Loucy (cell line): ENCODE data around the gene AKAP11.

Experiments used
- H2AFZ ChIP-seq: fragments of 200-600 bp; sonication (generic); 2 replicates; pipeline ENCODE4 v1.6.0; 2016; ENCODE audit warnings: antibody characterized with exemption, mild to moderate bottlenecking, low read length, moderate library complexity
- H3F3A ChIP-seq: fragments of 200-600 bp; 2 replicates; pipeline ENCODE4 v1.6.0; 2016; ENCODE audit warnings: antibody characterized with exemption, low read depth, mild to moderate bottlenecking
- H3K27me3 ChIP-seq: fragments of 200-600 bp; sonication (generic); 2 replicates; pipeline ENCODE4 v1.6.1; 2014; ENCODE audit warnings: low read length, mild to moderate bottlenecking; ENCODE audit not compliant: insufficient read depth, poor library complexity, severe bottlenecking
- H3K36me3 ChIP-seq: fragments of 200-600 bp; sonication (generic); 2 replicates; pipeline ENCODE4 v1.6.1; 2016; ENCODE audit warnings: low read length; ENCODE audit not compliant: insufficient read depth
- H3K4me1 ChIP-seq: fragments of 200-600 bp; sonication (generic); 2 replicates; pipeline ENCODE4 v1.5.1; 2014; ENCODE audit warnings: low read length, mild to moderate bottlenecking; ENCODE audit not compliant: insufficient read depth, poor library complexity, severe bottlenecking
- H3K4me2 ChIP-seq: fragments of 200-600 bp; sonication (generic); 2 replicates; pipeline ENCODE4 v1.6.0; 2014; ENCODE audit warnings: antibody characterized with exemption, low read length, low read depth, mild to moderate bottlenecking; ENCODE audit not compliant: poor library complexity, severe bottlenecking
- H3K4me3 ChIP-seq: fragments of 200-600 bp; sonication (generic); 2 replicates; pipeline ENCODE4 v1.5.1; 2014; ENCODE audit warnings: low read length, mild to moderate bottlenecking, mixed read lengths; ENCODE audit not compliant: poor library complexity, severe bottlenecking
- H3K79me2 ChIP-seq: fragments of 200-600 bp; sonication (generic); 2 replicates; pipeline ENCODE4 v1.6.1; 2014; ENCODE audit warnings: low read length; ENCODE audit not compliant: insufficient read depth
- H3K9ac ChIP-seq: fragments of 200-600 bp; sonication (generic); 2 replicates; pipeline ENCODE4 v1.6.0; 2014; ENCODE audit warnings: mild to moderate bottlenecking, low read depth, low read length, moderate library complexity; ENCODE audit not compliant: poor library complexity, severe bottlenecking
- H3K9me2 ChIP-seq: fragments of 200-600 bp; sonication (generic); replicated peaks from 2 replicates; pipeline ENCODE4 v1.6.1; 2016; ENCODE audit warnings: low read depth, low read length, mixed read lengths
- H3K9me3 ChIP-seq: fragments of 200-600 bp; sonication (generic); 2 replicates; pipeline ENCODE4 v1.6.1; 2014; ENCODE audit warnings: mild to moderate bottlenecking, antibody characterized with exemption, low read length, low read depth; ENCODE audit not compliant: insufficient read depth
- H4K20me1 ChIP-seq: fragments of 200-600 bp; sonication (generic); 2 replicates; pipeline ENCODE4 v1.6.0; 2014; ENCODE audit warnings: antibody characterized with exemption, low read length, mild to moderate bottlenecking; ENCODE audit not compliant: insufficient read depth, poor library complexity, severe bottlenecking
- CTCF ChIP-seq: fragments of 200-600 bp; sonication (generic); conservative IDR thresholded peaks from 2 replicates; pipeline ENCODE4 v1.5.1; 2014; ENCODE audit warnings: mild to moderate bottlenecking, antibody characterized with exemption, low read length
- EZH2phosphoT487 ChIP-seq: fragments of 200-600 bp; IDR thresholded peaks from 2 replicates; pipeline ENCODE4 v1.6.1; 2018; ENCODE audit warnings: antibody characterized with exemption, mild to moderate bottlenecking, moderate library complexity, borderline replicate concordance

The AKAP11 gene

GRCh38 chr13:42228527-42228926 lies 43.4 kb upstream of the AKAP11 start:
- H3F3A ChIP-seq, result no peaks in the 10 kb centered on the region
- H3K9me2 ChIP-seq, result no peaks in the 10 kb centered on the region
- no peak overlapping the region for H3K4me2 ChIP-seq
- H4K20me1 ChIP-seq, result no peaks in the 10 kb centered on the region
- no peaks in the 10 kb centered on the region for H3K9me3 ChIP-seq
- H3K36me3 ChIP-seq, result 0 out of 2 replicates have a peak, but pooled peaks cover 4% of the 10 kb centered on the region
- TF ChIP-seq EZH2phosphoT487 (no peak), CTCF (no peak)
- no peaks in the 10 kb centered on the region for H3K79me2 ChIP-seq
- no peak overlapping the region for H3K9ac ChIP-seq
- no peaks in the 10 kb centered on the region for H3K4me1 ChIP-seq
- H3K4me3 ChIP-seq, result no peak overlapping the region
- H3K27me3 ChIP-seq, result no peaks in the 10 kb centered on the region
- no peak overlapping the region for H2AFZ ChIP-seq

GRCh38 chr13:42229287-42229686 lies 42.7 kb upstream of the AKAP11 start:
- H3K4me2 ChIP-seq, result no peak overlapping the region
- H3K9ac ChIP-seq, result no peak overlapping the region
- 0 out of 2 replicates have a peak, but pooled peaks cover 4% of the 10 kb centered on the region for H3K36me3 ChIP-seq
- H4K20me1 ChIP-seq, result no peaks in the 10 kb centered on the region
- H3K9me2 ChIP-seq, result no peaks in the 10 kb centered on the region
- no peaks in the 10 kb centered on the region for H3F3A ChIP-seq
- H2AFZ ChIP-seq, result no peak overlapping the region
- no peak overlapping the region for H3K4me3 ChIP-seq
- no peaks in the 10 kb centered on the region for H3K27me3 ChIP-seq
- H3K9me3 ChIP-seq, result no peaks in the 10 kb centered on the region
- no peaks in the 10 kb centered on the region for H3K4me1 ChIP-seq
- no peaks in the 10 kb centered on the region for H3K79me2 ChIP-seq
- TF ChIP-seq CTCF, result no peak
- TF ChIP-seq EZH2phosphoT487, result no peak

- Histone ChIP-seq H3F3A (no peaks in the 10 kb centered on the region), H2AFZ (no peak overlapping the region), H3K79me2 (no peaks in the 10 kb centered on the region), H3K9me2 (no peaks in the 10 kb centered on the region), H3K9me3 (no peaks in the 10 kb centered on the region), H4K20me1 (no peaks in the 10 kb centered on the region), H3K4me2 (no peak overlapping the region), H3K36me3 (no peaks in the 10 kb centered on the region), H3K9ac (no peak overlapping the region), H3K27me3 (no peaks in the 10 kb centered on the region), H3K4me1 (no peaks in the 10 kb centered on the region), H3K4me3 (no peak overlapping the region)
- TF ChIP-seq EZH2phosphoT487, result no peak
- no peak for TF ChIP-seq CTCF
These were observed 39.3 kb upstream of the AKAP11 start for GRCh38 chr13:42232671-42233070.
